GM23248 (cell line): ENCODE data around the gene SND1. TPM values are rescaled to one million over a fixed set of nuclear protein-coding genes. Genes with fewer than 3 reads are reported as not detected.
A peak's percentile ranks its signal among the peaks of the same experiment; 100 is the strongest.

Experiments
- DNase-seq: peaks from one replicate; pipeline ENCODE4 v3.0.0-alpha.2; 2015
- H2AFZ ChIP-seq: fragments of 200-600 bp; sonication (generic); 2 replicates; pipeline ENCODE4 v1.6.1; 2016; ENCODE audit warnings: antibody characterized with exemption
- H3F3A ChIP-seq: fragments of 200-600 bp; sonication (generic); 2 replicates; pipeline ENCODE4 v1.6.1; 2016; ENCODE audit warnings: mild to moderate bottlenecking, antibody characterized with exemption, mixed run types; ENCODE audit not compliant: insufficient read depth
- H3K27ac ChIP-seq: fragments of 200-600 bp; sonication (generic); 2 replicates; pipeline ENCODE4 v1.5.1; 2016; ENCODE audit warnings: mild to moderate bottlenecking
- H3K27me3 ChIP-seq: fragments of 200-600 bp; sonication (generic); replicated peaks from 2 replicates; pipeline ENCODE4 v1.6.1; 2016; ENCODE audit warnings: mild to moderate bottlenecking; ENCODE audit not compliant: insufficient read depth
- H3K36me3 ChIP-seq: fragments of 200-600 bp; sonication (generic); 2 replicates; pipeline ENCODE4 v1.6.1; 2016; ENCODE audit warnings: low read depth, mild to moderate bottlenecking
- H3K4me1 ChIP-seq: fragments of 200-600 bp; sonication (generic); 2 replicates; pipeline ENCODE4 v1.6.1; 2016; ENCODE audit warnings: mild to moderate bottlenecking; ENCODE audit not compliant: insufficient read depth
- H3K4me2 ChIP-seq: fragments of 200-600 bp; sonication (generic); one replicate; pipeline ENCODE4 v1.6.1; 2016; ENCODE audit warnings: mild to moderate bottlenecking; ENCODE audit not compliant: unreplicated experiment
- H3K4me3 ChIP-seq: fragments of 200-600 bp; sonication (generic); 2 replicates; pipeline ENCODE4 v1.5.1; 2016; ENCODE audit warnings: mild to moderate bottlenecking
- H3K79me2 ChIP-seq: fragments of 200-600 bp; sonication (generic); 2 replicates; pipeline ENCODE4 v1.6.1; 2016; ENCODE audit warnings: mild to moderate bottlenecking; ENCODE audit not compliant: insufficient read depth
- H3K9ac ChIP-seq: fragments of 200-600 bp; sonication (generic); 2 replicates; pipeline ENCODE4 v1.6.1; 2016; ENCODE audit warnings: mild to moderate bottlenecking
- H3K9me2 ChIP-seq: fragments of 200-600 bp; sonication (generic); 2 replicates; pipeline ENCODE4 v1.6.1; 2016; ENCODE audit warnings: mixed run types, mild to moderate bottlenecking, moderate library complexity; ENCODE audit not compliant: insufficient read depth
- H3K9me3 ChIP-seq: fragments of 200-600 bp; sonication (generic); one replicate; pipeline ENCODE4 v1.6.1; 2017; ENCODE audit warnings: low read depth
- H4K20me1 ChIP-seq: fragments of 200-600 bp; sonication (generic); 2 replicates; pipeline ENCODE4 v1.6.0; 2016; ENCODE audit not compliant: insufficient read depth
- EZH2 ChIP-seq: fragments of 200-600 bp; sonication (generic); IDR thresholded peaks from 2 replicates; pipeline ENCODE4 v1.6.1; 2018; ENCODE audit warnings: antibody characterized with exemption, mild to moderate bottlenecking; ENCODE audit not compliant: insufficient read depth, poor library complexity, severe bottlenecking
- EZH2phosphoT487 ChIP-seq: fragments of 200-600 bp; sonication (generic); IDR thresholded peaks from 2 replicates; pipeline ENCODE4 v1.6.1; 2018; ENCODE audit warnings: antibody characterized with exemption, moderate library complexity, mild to moderate bottlenecking, low read depth; ENCODE audit not compliant: insufficient read depth
- WGBS, 2 experiments: methylation state at CpG; one replicate each; pipeline ENCODE4 v1.1.6; 2015 to 2017; ENCODE audit warnings: low lambda C conversion rate in 2 of 2, low coverage in 1 of 2; ENCODE audit errors: missing lambda C conversion rate in 2 of 2; 5-methylcytosine and 5-hydroxymethylcytosine counted together
- in situ Hi-C: fragments of 300-500 bp; cut with MboI; formaldehyde crosslinking; loops from 2 replicates; pipeline ENCODE4 v1.15.0; 2020
- polyA plus RNA-seq: library from polyadenylated mRNA; unstranded; fragments of >200 nt; fragmentation: Nextera tagmentation; extraction: Ambion mirVana; gene quantifications from 2 replicates; pipeline ENCODE4 v1.2.1, GENCODE V29; 2016
- total RNA-seq: library from RNA; depleted of rRNA; stranded (reverse); fragments of >200 nt; shearing (Covaris generic); gene quantifications from 2 replicates; pipeline ENCODE4 v1.2.3, GENCODE V29; 2014

The SND1 gene
- total and polyA plus RNA-seq, 2 experiments from 2014 or later, result 128 to 184 TPM

GRCh38 chr7:127872122-127872521, 220.1 kb downstream of the SND1 start:
- no peaks in the 10 kb centered on the region for H3K36me3 ChIP-seq
- H3K4me2 ChIP-seq, result no peak overlapping the region
- no peak overlapping the region for H2AFZ ChIP-seq
- WGBS, 2 experiments, result 95 to 100% methylated on average over 1 of the region's 1 CpG
- TF ChIP-seq EZH2phosphoT487 (no peak), EZH2 (no peak)
- peaks cover 32% of the 10 kb centered on the region for H3F3A ChIP-seq
- H3K4me3 ChIP-seq, result no peak overlapping the region
- peak; percentile 17 for DNase-seq
- H3K27ac ChIP-seq, result no peak overlapping the region
- H3K9me3 ChIP-seq, result no peaks in the 10 kb centered on the region
- peaks cover 29% of the 10 kb centered on the region for H3K4me1 ChIP-seq
- peaks cover 86% of the 10 kb centered on the region for H3K79me2 ChIP-seq
- no peak overlapping the region for H3K9ac ChIP-seq
- no peaks in the 10 kb centered on the region for H3K9me2 ChIP-seq
- H3K27me3 ChIP-seq, result no peaks in the 10 kb centered on the region
- in situ Hi-C loops, result no loop called here
- no peaks in the 10 kb centered on the region for H4K20me1 ChIP-seq

GRCh38 chr7:127873151-127873550, 221.2 kb downstream of the SND1 start:
- Histone ChIP-seq H3K4me3 (no peak overlapping the region), H3K27me3 (no peaks in the 10 kb centered on the region), H4K20me1 (no peaks in the 10 kb centered on the region), H3K4me2 (no peak overlapping the region), H3K79me2 (peaks cover 86% of the 10 kb centered on the region), H3K4me1 (peaks cover 33% of the 10 kb centered on the region), H3K27ac (no peak overlapping the region), H3K9me3 (no peaks in the 10 kb centered on the region), H3K9me2 (no peaks in the 10 kb centered on the region), H3F3A (peaks cover 34% of the 10 kb centered on the region), H3K9ac (no peak overlapping the region), H2AFZ (no peak overlapping the region), H3K36me3 (no peaks in the 10 kb centered on the region)
- WGBS, 2 experiments, result 94 to 95% methylated on average over 3 of the region's 3 CpGs
- in situ Hi-C loops, result no loop called here
- DNase-seq, result no peak
- TF ChIP-seq EZH2phosphoT487 (no peak), EZH2 (no peak)

GRCh38 chr7:127873715-127874636, 222.0 kb downstream of the SND1 start:
- Histone ChIP-seq H3K4me2 (no peak overlapping the region), H3K9me3 (no peaks in the 10 kb centered on the region), H3K27ac (peak overlapping the region; percentile 71), H3K9me2 (no peaks in the 10 kb centered on the region), H2AFZ (no peak overlapping the region), H3K27me3 (no peaks in the 10 kb centered on the region), H3F3A (peaks cover 41% of the 10 kb centered on the region), H3K9ac (no peak overlapping the region), H3K36me3 (no peaks in the 10 kb centered on the region), H4K20me1 (no peaks in the 10 kb centered on the region), H3K79me2 (peaks cover 86% of the 10 kb centered on the region), H3K4me3 (no peak overlapping the region), H3K4me1 (peaks cover 36% of the 10 kb centered on the region)
- in situ Hi-C loops, result no loop called here
- no peak for DNase-seq
- no peak for TF ChIP-seq EZH2phosphoT487
- TF ChIP-seq EZH2, result no peak
- 66 to 67% methylated on average over 3 of the region's 3 CpGs for WGBS, 2 experiments

GRCh38 chr7:127874951-127875608, 223.1 kb downstream of the SND1 start:
- in situ Hi-C loops, result no loop called here
- H3F3A ChIP-seq, result peaks cover 41% of the 10 kb centered on the region

More at GRCh38 chr7:127874951-127875608, 223.1 kb downstream of the SND1 start:
- Histone ChIP-seq H3K4me2 (peak overlapping the region; percentile 49), H3K36me3 (no peaks in the 10 kb centered on the region), H4K20me1 (no peaks in the 10 kb centered on the region), H3K9ac (peak overlapping the region; percentile 21; the same call in 1 of the 2 replicates), H3K4me1 (peaks cover 36% of the 10 kb centered on the region), H3K27ac (peak overlapping the region; percentile 71), H3K27me3 (no peaks in the 10 kb centered on the region), H2AFZ (no peak overlapping the region), H3K9me3 (no peaks in the 10 kb centered on the region), H3K79me2 (peaks cover 88% of the 10 kb centered on the region), H3K4me3 (no peak overlapping the region), H3K9me2 (no peaks in the 10 kb centered on the region)
- WGBS, 2 experiments, result 59 to 60% methylated on average over 2 of the region's 2 CpGs
- TF ChIP-seq EZH2 (no peak), EZH2phosphoT487 (no peak)
- DNase-seq, result peak; percentile 71
